Measurements from ENCODE around the gene VIPR2.
"Not testable (repeated sequence)": the region's sequence is repeated elsewhere in the genome, so short reads cannot be mapped to it uniquely, and the experiment has no call there.

Gene VIPR2

DNA sequence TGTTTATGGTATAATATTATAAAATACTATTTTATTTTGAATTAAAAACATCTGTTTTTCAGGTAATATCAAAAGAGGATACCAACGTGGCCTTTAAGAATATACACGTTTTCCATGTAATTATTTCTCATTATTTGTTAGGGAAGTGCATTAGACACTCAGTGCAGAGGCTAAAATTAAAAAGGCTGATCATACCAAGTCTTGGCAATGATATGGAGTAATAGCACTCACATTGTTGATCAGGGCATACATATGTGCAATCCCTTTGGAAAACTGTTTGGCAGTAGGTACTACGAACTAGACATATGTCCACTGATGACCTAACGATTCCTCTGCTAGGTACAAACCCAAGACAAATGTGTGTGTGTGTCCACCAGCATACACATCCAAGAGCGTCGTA, 20.7 kb upstream of the VIPR2 start:
- TF ChIP-seq CSDC2 (CRISPR knock-in tag; IDR thresholded peaks at IDR 0.05) (no peak), ZNF565 (CRISPR knock-in tag; conservative IDR thresholded peaks at IDR 0.05; ENCODE audit: low read depth) (no peak), SNAI2 (CRISPR knock-in tag; IDR thresholded peaks at IDR 0.05) (no peak), ZFP30 (CRISPR knock-in tag; IDR thresholded peaks at IDR 0.05) (no peak), ZC3H10 (CRISPR knock-in tag; IDR thresholded peaks at IDR 0.05) (no peak), ESRRG (CRISPR knock-in tag; IDR thresholded peaks at IDR 0.05) (no peak), BACH2 (CRISPR knock-in tag; IDR thresholded peaks at IDR 0.05; ENCODE audit: borderline replicate concordance) (no peak), RARB (CRISPR knock-in tag; IDR thresholded peaks at IDR 0.05) (no peak), GLIS3 (CRISPR knock-in tag; IDR thresholded peaks at IDR 0.05) (no peak), OSR1 (CRISPR knock-in tag; IDR thresholded peaks at IDR 0.05) (no peak), ZNF70 (CRISPR knock-in tag; IDR thresholded peaks at IDR 0.05) (no peak), PPARA (CRISPR knock-in tag; IDR thresholded peaks at IDR 0.05; ENCODE audit: borderline replicate concordance) (no peak), TOX (CRISPR knock-in tag; IDR thresholded peaks at IDR 0.05; ENCODE audit: borderline replicate concordance) (no peak), TCF4 (CRISPR knock-in tag; IDR thresholded peaks at IDR 0.05; ENCODE audit: borderline replicate concordance) (no peak), ISL1 (CRISPR knock-in tag; IDR thresholded peaks at IDR 0.05) (no peak)
- TF ChIP-seq, protein P1, sequence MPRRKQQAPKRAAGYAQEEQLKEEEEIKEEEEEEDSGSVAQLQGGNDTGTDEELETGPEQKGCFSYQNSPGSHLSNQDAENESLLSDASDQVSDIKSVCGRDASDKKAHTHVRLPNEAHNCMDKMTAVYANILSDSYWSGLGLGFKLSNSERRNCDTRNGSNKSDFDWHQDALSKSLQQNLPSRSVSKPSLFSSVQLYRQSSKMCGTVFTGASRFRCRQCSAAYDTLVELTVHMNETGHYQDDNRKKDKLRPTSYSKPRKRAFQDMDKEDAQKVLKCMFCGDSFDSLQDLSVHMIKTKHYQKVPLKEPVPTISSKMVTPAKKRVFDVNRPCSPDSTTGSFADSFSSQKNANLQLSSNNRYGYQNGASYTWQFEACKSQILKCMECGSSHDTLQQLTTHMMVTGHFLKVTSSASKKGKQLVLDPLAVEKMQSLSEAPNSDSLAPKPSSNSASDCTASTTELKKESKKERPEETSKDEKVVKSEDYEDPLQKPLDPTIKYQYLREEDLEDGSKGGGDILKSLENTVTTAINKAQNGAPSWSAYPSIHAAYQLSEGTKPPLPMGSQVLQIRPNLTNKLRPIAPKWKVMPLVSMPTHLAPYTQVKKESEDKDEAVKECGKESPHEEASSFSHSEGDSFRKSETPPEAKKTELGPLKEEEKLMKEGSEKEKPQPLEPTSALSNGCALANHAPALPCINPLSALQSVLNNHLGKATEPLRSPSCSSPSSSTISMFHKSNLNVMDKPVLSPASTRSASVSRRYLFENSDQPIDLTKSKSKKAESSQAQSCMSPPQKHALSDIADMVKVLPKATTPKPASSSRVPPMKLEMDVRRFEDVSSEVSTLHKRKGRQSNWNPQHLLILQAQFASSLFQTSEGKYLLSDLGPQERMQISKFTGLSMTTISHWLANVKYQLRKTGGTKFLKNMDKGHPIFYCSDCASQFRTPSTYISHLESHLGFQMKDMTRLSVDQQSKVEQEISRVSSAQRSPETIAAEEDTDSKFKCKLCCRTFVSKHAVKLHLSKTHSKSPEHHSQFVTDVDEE (CRISPR knock-in tag; IDR thresholded peaks at IDR 0.05): no peak
- TF ChIP-seq, protein P2, sequence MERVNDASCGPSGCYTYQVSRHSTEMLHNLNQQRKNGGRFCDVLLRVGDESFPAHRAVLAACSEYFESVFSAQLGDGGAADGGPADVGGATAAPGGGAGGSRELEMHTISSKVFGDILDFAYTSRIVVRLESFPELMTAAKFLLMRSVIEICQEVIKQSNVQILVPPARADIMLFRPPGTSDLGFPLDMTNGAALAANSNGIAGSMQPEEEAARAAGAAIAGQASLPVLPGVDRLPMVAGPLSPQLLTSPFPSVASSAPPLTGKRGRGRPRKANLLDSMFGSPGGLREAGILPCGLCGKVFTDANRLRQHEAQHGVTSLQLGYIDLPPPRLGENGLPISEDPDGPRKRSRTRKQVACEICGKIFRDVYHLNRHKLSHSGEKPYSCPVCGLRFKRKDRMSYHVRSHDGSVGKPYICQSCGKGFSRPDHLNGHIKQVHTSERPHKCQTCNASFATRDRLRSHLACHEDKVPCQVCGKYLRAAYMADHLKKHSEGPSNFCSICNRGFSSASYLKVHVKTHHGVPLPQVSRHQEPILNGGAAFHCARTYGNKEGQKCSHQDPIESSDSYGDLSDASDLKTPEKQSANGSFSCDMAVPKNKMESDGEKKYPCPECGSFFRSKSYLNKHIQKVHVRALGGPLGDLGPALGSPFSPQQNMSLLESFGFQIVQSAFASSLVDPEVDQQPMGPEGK (CRISPR knock-in tag; IDR thresholded peaks at IDR 0.05; ENCODE audit: borderline replicate concordance): no peak

DNA sequence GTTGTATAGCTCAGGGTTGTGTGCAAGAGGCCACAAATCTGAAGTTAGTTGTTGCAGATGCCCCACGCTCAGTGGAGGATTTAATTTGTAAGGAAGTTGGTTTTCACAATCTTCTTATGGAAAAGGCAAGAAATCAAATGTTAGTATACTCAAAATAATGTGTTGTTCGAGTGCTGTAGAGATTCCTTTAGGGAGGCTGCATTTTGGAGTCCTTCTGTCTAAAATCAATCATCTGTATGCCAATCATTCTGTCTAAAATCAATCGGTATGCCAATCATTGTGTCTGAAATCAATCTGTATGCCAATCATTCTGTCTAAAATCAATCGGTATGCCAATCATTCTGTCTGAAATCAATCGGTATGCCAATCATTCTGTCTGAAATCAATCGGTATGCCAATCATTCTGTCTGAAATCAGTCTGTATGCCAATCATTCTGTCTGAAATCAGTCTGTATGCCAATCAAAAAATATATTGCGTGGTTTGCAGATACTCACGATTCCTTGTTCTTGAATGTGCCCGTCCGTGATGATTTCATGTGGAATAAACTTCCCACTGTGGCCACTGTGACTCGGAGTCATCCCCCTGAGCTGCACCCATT, 19.1 kb upstream of the VIPR2 start:
- ATAC-seq: not testable (repeated sequence)

More for the DNA sequence above, 20.7 kb upstream of the VIPR2 start:
- no peak for ATAC-seq

DNA sequence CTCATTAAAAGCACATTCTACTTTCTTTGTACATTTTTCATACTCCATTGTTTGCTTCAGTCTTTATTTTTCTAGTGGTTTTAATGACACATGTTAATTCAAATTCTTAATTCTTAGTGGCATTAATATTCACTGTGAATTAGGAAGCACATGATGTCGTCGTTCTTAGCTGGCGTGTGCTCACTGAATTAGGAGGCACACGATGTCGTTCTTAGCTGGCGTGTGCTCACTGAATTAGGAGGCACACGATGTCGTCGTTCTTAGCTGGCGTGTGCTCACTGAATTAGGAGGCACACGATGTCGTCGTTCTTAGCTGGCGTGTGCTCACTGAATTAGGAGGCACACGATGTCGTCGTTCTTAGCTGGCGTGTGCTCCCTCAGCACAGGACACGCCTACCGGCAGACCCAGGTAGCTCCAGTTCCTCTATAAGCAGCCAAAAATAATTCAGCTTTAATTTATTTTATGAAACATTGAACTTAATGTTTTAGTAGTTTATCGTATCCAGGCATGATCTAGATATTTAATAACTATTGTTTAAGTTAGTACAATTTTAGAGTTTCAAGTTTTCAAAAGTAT, 17.5 kb upstream of the VIPR2 start:
- ATAC-seq: not testable (repeated sequence)

DNA sequence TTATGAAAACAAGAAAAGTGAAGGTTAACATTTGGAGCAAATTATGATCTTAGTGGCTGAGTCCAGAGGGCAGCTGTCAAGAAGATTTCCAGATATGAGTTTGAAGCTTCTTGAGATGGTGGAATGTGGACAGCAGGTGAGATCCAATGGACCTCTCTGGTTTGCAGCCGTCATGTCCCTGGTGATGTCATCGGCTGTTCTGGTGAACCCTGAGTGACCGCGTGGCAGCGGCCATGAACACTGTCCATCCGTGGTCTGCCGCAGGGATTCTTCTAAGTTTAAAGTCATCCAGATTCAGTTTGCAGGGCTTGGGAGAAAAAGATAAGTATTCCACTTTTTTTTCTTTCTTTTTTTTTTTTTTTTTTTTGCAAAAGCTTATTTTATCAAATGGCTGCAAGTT, 15.8 kb upstream of the VIPR2 start:
- TF ChIP-seq ESRRG (CRISPR knock-in tag; IDR thresholded peaks at IDR 0.05) (no peak), ARNTL (CRISPR knock-in tag; IDR thresholded peaks at IDR 0.05; ENCODE audit: borderline replicate concordance, low read depth) (no peak), ZFP3 (CRISPR knock-in tag; IDR thresholded peaks at IDR 0.05) (no peak), ZNF8 (CRISPR knock-in tag; IDR thresholded peaks at IDR 0.05) (no peak), ZNF70 (CRISPR knock-in tag; IDR thresholded peaks at IDR 0.05) (no peak)
- TF ChIP-seq, protein P1 (CRISPR knock-in tag; IDR thresholded peaks at IDR 0.05): no peak
- TF ChIP-seq, protein P3, sequence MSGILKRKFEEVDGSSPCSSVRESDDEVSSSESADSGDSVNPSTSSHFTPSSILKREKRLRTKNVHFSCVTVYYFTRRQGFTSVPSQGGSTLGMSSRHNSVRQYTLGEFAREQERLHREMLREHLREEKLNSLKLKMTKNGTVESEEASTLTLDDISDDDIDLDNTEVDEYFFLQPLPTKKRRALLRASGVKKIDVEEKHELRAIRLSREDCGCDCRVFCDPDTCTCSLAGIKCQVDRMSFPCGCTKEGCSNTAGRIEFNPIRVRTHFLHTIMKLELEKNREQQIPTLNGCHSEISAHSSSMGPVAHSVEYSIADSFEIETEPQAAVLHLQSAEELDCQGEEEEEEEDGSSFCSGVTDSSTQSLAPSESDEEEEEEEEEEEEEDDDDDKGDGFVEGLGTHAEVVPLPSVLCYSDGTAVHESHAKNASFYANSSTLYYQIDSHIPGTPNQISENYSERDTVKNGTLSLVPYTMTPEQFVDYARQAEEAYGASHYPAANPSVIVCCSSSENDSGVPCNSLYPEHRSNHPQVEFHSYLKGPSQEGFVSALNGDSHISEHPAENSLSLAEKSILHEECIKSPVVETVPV (CRISPR knock-in tag; IDR thresholded peaks at IDR 0.05): no peak
- no peak for ATAC-seq
